ENCODE data around the gene CALR3.

CALR3 gene

DNA sequence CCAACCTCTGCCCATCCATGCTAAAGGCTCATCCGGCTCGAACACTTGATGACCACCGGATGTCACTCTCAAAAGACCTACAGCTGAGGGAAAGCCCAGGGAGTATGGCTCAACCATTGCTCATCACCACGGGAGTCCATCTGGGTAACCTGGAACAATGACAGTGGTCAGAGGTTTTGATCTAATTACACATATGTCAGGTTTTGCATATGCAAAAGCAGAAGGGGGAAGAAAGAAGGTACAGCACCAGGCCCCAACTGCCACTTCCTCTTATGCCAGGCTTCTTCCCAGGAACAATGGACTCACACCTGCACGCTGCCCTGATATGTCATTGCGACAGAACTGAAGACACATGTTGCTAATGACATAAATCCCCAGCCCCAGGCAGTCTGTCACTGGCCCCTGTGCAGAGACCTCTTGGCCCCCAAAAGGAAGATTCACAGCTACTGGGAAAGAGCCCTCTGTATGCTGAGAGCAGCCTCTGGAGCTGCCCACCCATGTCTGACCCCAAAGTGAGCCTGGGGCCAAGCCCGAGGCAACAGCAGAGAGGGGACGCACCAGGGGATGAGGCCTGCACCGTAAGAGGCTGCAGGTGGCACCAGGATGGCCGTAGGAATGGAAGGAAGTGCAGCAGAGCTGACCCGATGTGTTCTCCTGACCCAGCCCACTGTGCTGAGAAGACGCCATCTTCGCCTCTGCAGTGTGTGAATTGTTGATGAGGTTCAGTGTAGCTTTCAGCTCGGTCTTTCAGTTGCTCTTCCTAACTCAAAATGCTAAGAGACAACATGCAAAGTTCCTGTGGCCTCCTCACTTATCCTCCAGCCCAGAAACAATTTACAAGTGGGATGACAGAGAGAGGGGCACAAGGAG, 50.5 kb downstream of the CALR3 start:
- H3K9ac ChIP-seq (ENCODE audit: low read length) = no peak overlapping the region

DNA sequence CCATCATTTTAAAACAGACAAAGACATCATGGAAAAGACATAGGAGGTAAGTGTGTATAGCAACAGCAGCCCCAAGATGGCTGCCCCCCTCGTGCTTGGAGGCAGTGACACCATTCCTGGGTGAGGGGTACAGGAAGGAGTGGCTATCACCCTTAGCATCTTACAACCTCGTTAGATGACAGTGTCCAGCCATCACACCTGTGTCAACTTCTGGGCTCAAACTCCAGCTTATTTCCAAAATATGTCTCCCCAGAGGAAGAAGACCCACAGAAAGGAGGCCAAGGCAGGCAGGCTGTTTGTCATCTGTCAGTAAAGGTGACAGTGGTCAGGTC, 51.7 kb downstream of the CALR3 start:
- H3K4me1 ChIP-seq (ENCODE audit: control insufficient read depth, insufficient read depth, low read length) = peaks cover 28% of the 10 kb centered on the region
- no peaks in the 10 kb centered on the region for H3K36me3 ChIP-seq (ENCODE audit: control insufficient read depth, insufficient read depth, low read length)

More for the DNA sequence above, 50.5 kb downstream of the CALR3 start:
- H3K9me3 ChIP-seq (ENCODE audit: control insufficient read depth, low read length) = no peaks in the 10 kb centered on the region
- H3K4me3 ChIP-seq (ENCODE audit: low read length) = no peak overlapping the region
- peaks cover 28% of the 10 kb centered on the region for H3K4me1 ChIP-seq (ENCODE audit: control insufficient read depth, insufficient read depth, low read length)
- H3K36me3 ChIP-seq (ENCODE audit: control insufficient read depth, insufficient read depth, low read length) = no peaks in the 10 kb centered on the region
- no peaks in the 10 kb centered on the region for H3K27me3 ChIP-seq (ENCODE audit: control insufficient read depth, insufficient read depth, low read length)

DNA sequence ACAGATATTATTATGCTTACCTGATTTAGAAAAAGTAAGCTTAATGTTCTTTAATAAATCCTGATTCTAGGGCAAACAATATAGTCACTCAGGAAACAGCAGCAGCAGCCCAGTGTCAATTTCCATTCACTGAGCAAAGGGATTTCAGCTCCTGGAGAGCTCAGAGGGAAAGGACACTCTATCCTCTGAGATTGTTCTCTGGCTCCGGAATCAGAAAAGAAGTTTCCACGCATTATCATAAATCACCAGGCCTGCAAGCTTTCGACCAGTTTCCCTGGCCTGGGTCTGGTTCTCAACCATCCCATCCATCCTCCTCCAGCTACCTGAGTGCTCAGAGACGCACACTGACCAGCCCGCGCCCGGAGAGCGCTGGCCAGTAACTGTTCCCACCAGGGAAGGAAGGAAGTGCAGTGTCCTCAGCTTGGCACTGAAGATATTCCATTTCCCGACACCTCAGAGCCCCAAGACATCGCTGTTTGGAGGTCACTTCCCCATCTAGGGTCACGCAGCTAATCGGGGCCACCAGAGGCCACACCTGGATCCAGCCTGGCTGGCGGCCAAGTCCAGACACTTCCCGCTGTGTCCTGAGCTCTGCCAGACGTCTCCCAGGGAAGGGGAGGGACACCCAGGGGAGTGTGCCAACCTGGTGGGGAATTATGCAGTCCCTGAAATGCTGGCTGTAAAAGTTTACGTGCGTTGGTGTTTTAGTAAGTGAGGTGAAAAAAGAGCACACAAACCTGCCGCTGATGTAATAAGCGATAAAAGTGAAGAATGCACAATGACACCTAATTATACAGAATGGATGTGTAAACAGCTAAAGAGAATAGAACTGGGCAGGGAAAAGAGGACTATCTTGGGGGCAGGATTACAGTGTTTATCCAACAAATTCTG, 53.3 kb downstream of the CALR3 start:
- H3K27me3 ChIP-seq (ENCODE audit: control insufficient read depth, insufficient read depth, low read length) = no peaks in the 10 kb centered on the region
- H3K4me3 ChIP-seq (ENCODE audit: low read length) = no peak overlapping the region
- no peaks in the 10 kb centered on the region for H3K36me3 ChIP-seq (ENCODE audit: control insufficient read depth, insufficient read depth, low read length)
- H3K4me1 ChIP-seq (ENCODE audit: control insufficient read depth, insufficient read depth, low read length) = peaks cover 28% of the 10 kb centered on the region
- no peaks in the 10 kb centered on the region for H3K9me3 ChIP-seq (ENCODE audit: control insufficient read depth, low read length)
- no peak overlapping the region for H3K9ac ChIP-seq (ENCODE audit: low read length)

More for the DNA sequence above, 51.7 kb downstream of the CALR3 start:
- H3K9me3 ChIP-seq (ENCODE audit: control insufficient read depth, low read length) = no peaks in the 10 kb centered on the region
- no peaks in the 10 kb centered on the region for H3K27me3 ChIP-seq (ENCODE audit: control insufficient read depth, insufficient read depth, low read length)
- H3K4me3 ChIP-seq (ENCODE audit: low read length) = no peak overlapping the region
- no peak overlapping the region for H3K9ac ChIP-seq (ENCODE audit: low read length)

DNA sequence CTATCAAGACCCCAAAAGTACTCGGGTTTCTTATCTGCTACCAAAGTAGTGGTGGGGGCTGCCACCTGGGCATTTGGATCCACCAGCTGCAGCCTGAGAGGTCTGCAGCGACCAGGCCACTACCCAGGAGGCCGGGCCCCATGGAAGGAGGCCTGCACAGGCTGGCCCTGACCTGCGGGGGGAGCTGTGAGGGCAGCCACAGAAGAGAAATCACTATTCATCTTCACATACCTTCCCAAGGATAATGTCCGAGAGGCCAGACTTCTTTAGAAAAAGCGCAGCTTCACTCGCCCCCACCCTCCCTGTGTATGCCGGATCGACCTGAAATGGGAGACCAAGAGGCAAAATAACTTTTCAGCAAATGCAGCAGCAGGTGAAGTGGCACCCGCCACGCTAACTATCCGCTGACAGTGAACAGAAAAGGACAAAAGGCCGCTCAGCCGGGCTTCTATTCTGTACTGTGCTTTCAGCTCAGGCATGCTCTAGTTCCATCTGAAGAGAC, 54.3 kb downstream of the CALR3 start:
- Histone ChIP-seq H3K9me3 (ENCODE audit: control insufficient read depth, low read length) (no peaks in the 10 kb centered on the region), H3K4me3 (ENCODE audit: low read length) (no peak overlapping the region), H3K9ac (ENCODE audit: low read length) (no peak overlapping the region), H3K36me3 (ENCODE audit: control insufficient read depth, insufficient read depth, low read length) (no peaks in the 10 kb centered on the region), H3K4me1 (ENCODE audit: control insufficient read depth, insufficient read depth, low read length) (peaks cover 20% of the 10 kb centered on the region), H3K27me3 (ENCODE audit: control insufficient read depth, insufficient read depth, low read length) (no peaks in the 10 kb centered on the region)

DNA sequence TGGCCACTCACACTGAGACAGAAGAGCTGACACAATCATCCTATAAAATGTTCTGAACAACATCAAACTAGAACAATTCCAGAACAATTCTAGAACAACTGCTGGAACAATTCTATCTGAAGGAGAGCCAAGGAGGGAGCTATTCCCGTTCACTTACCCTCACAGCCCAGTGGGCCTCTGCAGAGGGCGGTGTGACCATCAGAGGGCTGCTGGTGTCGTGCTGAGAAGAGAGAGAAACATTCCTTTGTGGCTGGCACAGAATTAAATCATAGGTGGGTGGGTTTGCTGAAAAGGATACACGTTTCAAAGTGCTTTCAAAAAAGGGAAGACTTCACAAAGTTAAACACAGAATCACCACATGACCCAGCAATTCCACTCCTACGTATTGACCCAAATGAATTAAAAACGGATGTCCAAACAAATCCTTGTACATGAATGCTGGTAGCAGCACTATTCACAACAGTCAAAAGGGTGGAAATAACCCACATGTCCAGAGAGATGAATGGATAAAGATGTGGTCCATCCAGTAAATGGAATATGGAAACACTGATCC, 59.1 kb downstream of the CALR3 start:
- Histone ChIP-seq H3K9ac (ENCODE audit: low read length) (no peak overlapping the region), H3K9me3 (ENCODE audit: control insufficient read depth, low read length) (no peaks in the 10 kb centered on the region), H3K4me3 (ENCODE audit: low read length) (no peak overlapping the region), H3K36me3 (ENCODE audit: control insufficient read depth, insufficient read depth, low read length) (peaks cover 5% of the 10 kb centered on the region), H3K4me1 (ENCODE audit: control insufficient read depth, insufficient read depth, low read length) (peaks cover 5% of the 10 kb centered on the region), H3K27me3 (ENCODE audit: control insufficient read depth, insufficient read depth, low read length) (no peaks in the 10 kb centered on the region)

DNA sequence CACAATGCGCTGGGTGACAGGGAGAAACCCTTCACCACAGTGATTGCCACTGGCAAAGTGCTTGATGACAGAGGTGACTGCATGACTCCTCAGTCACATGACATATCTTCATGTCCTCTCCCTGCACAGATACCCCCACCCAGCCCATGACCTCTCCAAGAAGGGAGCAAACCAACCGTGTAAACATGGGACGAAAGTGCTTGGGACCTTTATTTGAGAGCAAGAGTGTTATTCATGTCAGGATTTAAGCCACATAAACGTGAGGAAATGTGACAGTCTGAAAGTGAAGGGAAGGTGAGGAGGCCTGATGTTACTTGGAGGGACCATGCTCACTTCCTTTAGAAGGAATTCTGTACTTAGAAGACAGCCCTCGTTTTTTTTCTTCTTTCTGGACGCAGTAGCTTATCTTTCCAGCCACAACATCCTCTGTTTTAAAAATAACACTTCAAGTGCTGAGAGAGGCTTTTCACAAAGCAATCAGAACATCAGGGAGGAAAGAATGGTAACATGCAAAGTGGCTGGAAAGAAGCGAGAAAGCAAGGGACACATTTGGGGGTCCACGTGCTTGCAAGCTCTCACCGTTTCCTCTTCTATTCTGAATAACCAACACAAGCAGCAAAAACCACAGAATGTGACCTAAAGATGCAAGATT, 59.8 kb downstream of the CALR3 start:
- Histone ChIP-seq H3K27me3 (ENCODE audit: control insufficient read depth, insufficient read depth, low read length) (no peaks in the 10 kb centered on the region), H3K4me3 (ENCODE audit: low read length) (no peak overlapping the region), H3K4me1 (ENCODE audit: control insufficient read depth, insufficient read depth, low read length) (peaks cover 5% of the 10 kb centered on the region), H3K9me3 (ENCODE audit: control insufficient read depth, low read length) (no peaks in the 10 kb centered on the region), H3K36me3 (ENCODE audit: control insufficient read depth, insufficient read depth, low read length) (peaks cover 5% of the 10 kb centered on the region), H3K9ac (ENCODE audit: low read length) (no peak overlapping the region)

DNA sequence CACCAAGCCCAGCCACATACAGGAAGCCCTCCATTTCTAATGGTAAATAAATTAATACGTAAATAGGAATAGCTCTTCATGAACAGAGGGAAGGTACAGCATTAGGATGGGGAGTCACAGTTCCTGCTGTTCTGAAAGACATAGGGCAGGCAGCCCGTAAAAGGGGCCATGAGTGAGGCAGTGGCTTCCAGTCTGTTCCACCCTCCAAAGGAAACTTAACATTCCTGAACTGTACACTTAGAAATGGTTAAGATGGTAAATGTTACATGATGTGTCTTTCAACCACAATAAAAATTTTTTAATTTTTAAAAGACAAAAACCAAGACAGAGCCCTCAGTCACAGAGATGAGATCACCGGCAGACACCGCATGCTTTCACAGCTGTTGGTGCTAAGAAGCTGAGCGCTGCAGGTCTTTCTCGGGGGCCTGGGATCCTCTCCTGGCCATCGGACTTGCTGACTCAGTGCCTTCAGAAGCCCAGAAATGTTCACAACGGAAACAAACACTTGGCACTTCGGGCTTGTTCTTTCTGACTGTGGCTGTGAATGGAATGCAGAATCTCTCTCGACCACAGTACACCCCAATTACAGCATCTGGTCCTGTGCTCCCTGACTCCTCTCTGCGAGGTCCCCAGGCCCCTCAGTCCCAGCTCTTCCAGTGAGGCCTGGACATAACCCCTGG, 60.6 kb downstream of the CALR3 start:
- Histone ChIP-seq H3K27me3 (ENCODE audit: control insufficient read depth, insufficient read depth, low read length) (no peaks in the 10 kb centered on the region), H3K4me1 (ENCODE audit: control insufficient read depth, insufficient read depth, low read length) (peaks cover 5% of the 10 kb centered on the region), H3K9ac (ENCODE audit: low read length) (no peak overlapping the region), H3K36me3 (ENCODE audit: control insufficient read depth, insufficient read depth, low read length) (peaks cover 5% of the 10 kb centered on the region), H3K9me3 (ENCODE audit: control insufficient read depth, low read length) (no peaks in the 10 kb centered on the region), H3K4me3 (ENCODE audit: low read length) (no peak overlapping the region)

DNA sequence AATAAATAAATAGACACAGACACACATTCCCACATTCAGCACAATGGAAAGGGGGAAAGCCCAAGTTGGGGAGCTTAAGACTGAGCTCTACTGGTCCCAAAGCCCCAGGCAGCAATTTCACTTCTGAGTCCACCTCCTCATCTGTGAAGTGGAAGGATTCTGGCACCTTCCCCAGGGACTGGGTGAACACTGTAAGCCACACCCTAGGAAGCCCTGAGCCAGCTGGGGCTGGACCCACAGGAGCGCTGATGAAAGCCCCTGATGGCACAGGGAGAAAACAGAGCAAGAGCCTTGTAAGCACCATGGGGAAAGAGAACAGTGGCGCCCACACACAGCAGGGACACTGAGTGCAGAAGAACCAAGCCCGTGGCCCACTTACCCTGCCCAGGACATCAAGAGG, 62.0 kb downstream of the CALR3 start:
- Histone ChIP-seq H3K9ac (ENCODE audit: low read length) (no peak overlapping the region), H3K4me1 (ENCODE audit: control insufficient read depth, insufficient read depth, low read length) (peaks cover 9% of the 10 kb centered on the region), H3K36me3 (ENCODE audit: control insufficient read depth, insufficient read depth, low read length) (peaks cover 5% of the 10 kb centered on the region), H3K27me3 (ENCODE audit: control insufficient read depth, insufficient read depth, low read length) (no peaks in the 10 kb centered on the region), H3K4me3 (ENCODE audit: low read length) (no peak overlapping the region), H3K9me3 (ENCODE audit: control insufficient read depth, low read length) (no peaks in the 10 kb centered on the region)

DNA sequence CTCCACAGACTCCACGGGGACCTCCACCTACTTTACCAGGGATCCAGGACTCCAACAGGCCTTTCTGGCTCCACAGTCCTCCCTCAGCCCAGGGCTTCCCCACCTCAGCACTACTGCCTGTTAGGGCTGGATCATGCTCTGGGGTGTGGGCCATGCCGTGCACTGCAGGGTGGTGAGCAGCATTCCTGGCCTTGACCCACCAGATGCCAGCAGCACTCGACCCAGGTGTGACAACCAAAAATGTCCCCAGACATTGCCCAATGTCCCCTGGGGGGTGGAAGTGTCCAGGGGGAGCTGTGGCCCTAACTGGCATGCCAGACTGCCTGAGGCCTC, 66.2 kb downstream of the CALR3 start:
- Histone ChIP-seq H3K4me3 (ENCODE audit: low read length) (no peak overlapping the region), H3K36me3 (ENCODE audit: control insufficient read depth, insufficient read depth, low read length) (peaks cover 15% of the 10 kb centered on the region), H3K27me3 (ENCODE audit: control insufficient read depth, insufficient read depth, low read length) (no peaks in the 10 kb centered on the region), H3K9ac (ENCODE audit: low read length) (no peak overlapping the region), H3K9me3 (ENCODE audit: control insufficient read depth, low read length) (no peaks in the 10 kb centered on the region), H3K4me1 (ENCODE audit: control insufficient read depth, insufficient read depth, low read length) (peaks cover 5% of the 10 kb centered on the region)

DNA sequence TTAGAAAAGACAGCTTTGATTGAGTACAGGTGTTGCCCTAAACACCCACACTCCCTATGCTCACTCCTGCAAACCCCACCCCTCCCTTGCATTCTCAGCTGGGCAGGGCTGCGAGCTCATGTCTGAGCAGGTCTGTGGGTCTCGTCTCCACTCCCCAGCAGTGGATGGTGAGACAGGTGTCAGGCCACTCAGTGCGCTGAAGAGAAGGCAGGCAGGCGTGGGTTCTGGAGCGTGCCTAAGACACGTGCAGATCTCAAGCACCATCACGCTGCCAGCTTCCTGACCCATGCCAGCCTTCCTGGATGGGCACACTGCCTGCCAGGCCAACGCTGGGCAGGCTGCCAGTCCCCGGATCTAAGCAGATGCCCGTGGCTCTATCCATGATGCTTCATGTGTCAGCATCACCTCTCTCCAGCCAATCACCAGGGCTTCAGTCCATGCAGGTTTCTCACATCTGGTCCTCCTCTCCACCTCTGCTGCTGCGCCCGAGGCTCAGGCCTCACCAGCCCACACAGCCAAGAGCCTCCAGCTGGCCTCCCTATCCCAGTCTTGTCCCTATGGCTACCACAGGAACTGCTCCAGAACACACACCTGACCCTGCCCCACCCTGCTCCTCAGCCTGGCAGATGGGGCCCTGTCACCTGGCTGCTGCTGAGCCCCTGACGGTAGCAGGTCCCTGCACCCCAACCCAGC, 66.8 kb downstream of the CALR3 start:
- Histone ChIP-seq H3K9ac (ENCODE audit: low read length) (no peak overlapping the region), H3K4me1 (ENCODE audit: control insufficient read depth, insufficient read depth, low read length) (peaks cover 5% of the 10 kb centered on the region), H3K9me3 (ENCODE audit: control insufficient read depth, low read length) (no peaks in the 10 kb centered on the region), H3K36me3 (ENCODE audit: control insufficient read depth, insufficient read depth, low read length) (peaks cover 12% of the 10 kb centered on the region), H3K27me3 (ENCODE audit: control insufficient read depth, insufficient read depth, low read length) (no peaks in the 10 kb centered on the region), H3K4me3 (ENCODE audit: low read length) (no peak overlapping the region)

Data from mucosa of stomach (tissue), 1 donor.